Neural progenitor cell (in vitro differentiated cells): ENCODE data around the gene ACER3.

Experiments
- CTCF ChIP-seq: fragments of 200-600 bp; sonication (generic); IDR thresholded peaks from 2 replicates; pipeline ENCODE4 v1.5.1; 2017; ENCODE audit warnings: antibody characterized with exemption, mild to moderate bottlenecking
- EZH2 ChIP-seq: fragments of 200-600 bp; sonication (generic); IDR thresholded peaks from 2 replicates; pipeline ENCODE4 v1.6.1; 2017; ENCODE audit warnings: antibody characterized with exemption, mild to moderate bottlenecking, moderate library complexity

- TF ChIP-seq CTCF, result no peak
- TF ChIP-seq EZH2, result no peak
Observed at GRCh38 chr11:77074626-77075221, 214.0 kb downstream of the ACER3 start.
